ENCODE data around the gene COG6. TPM values are rescaled to one million over a fixed set of nuclear protein-coding genes. Genes with fewer than 3 reads are reported as not detected.

COG6 gene
- total and polyA plus RNA-seq, 2 of the 4 experiments (the other 2 are of a cell fraction) = 22.8 to 37.5 TPM

GRCh38 chr13:39751805-39752204 is 96.3 kb downstream of the COG6 start:
- BruUV-seq (replicated peaks) = TSS peak; percentile 79
- Histone ChIP-seq H3K9ac (ENCODE audit: low read depth, low read length) (no peak overlapping the region), H2AK9ac (replicated peaks; ENCODE audit: low read depth, low read length, poor library complexity) (no peak overlapping the region), H3K23ac (ENCODE audit: low read depth, low read length) (no peak overlapping the region), H3K27ac (ENCODE audit: insufficient read depth, low read length) (no peak overlapping the region), H4K91ac (ENCODE audit: insufficient read depth, low read depth, low read length) (no peak overlapping the region), H3K4me2 (ENCODE audit: low read depth, low read length) (no peak overlapping the region), H3K18ac (ENCODE audit: low read depth, low read length) (no peak overlapping the region), H2AK5ac (ENCODE audit: low read depth, low read length) (no peak overlapping the region), H3K14ac (replicated peaks; ENCODE audit: low read depth, low read length) (no peak overlapping the region), H3K4me1 (ENCODE audit: control insufficient read depth, insufficient read depth, low read length) (no peaks in the 10 kb centered on the region), H3K4ac (ENCODE audit: low read depth, low read length) (no peak overlapping the region), H4K5ac (ENCODE audit: low read depth, low read length) (no peak overlapping the region), H3K9me3 (ENCODE audit: control insufficient read depth, insufficient read depth, low read length) (no peaks in the 10 kb centered on the region), H2BK5ac (ENCODE audit: low read depth, low read length, poor library complexity, severe bottlenecking) (no peak overlapping the region), H3K27me3 (ENCODE audit: control insufficient read depth, insufficient read depth, low read length) (no peaks in the 10 kb centered on the region), H2BK15ac (ENCODE audit: low read depth, low read length) (no peak overlapping the region), H4K8ac (ENCODE audit: low read depth in 2 of 2, low read length in 2 of 2) (no peak overlapping the region), H3K9me1 (ENCODE audit: insufficient read depth, low read length) (no peaks in the 10 kb centered on the region), H2BK120ac (ENCODE audit: low read depth, low read length) (no peak overlapping the region), H2BK20ac (ENCODE audit: low read depth, low read length) (no peak overlapping the region), H3K36me3 (ENCODE audit: control insufficient read depth, insufficient read depth, low read length) (peaks cover 2% of the 10 kb centered on the region; the same call in 1 of the 2 replicates), H3K4me3 (ENCODE audit: insufficient read depth, low read depth, low read length) (no peak overlapping the region), H4K20me1 (ENCODE audit: insufficient read depth, low read length) (no peaks in the 10 kb centered on the region), H2AFZ (replicated peaks; ENCODE audit: low read length, poor library complexity) (no peak overlapping the region), H3K79me1 (ENCODE audit: low read depth in 1 of 2, low read length in 2 of 2) (no peaks in the 10 kb centered on the region), H3K56ac (ENCODE audit: extremely low read depth, insufficient read depth, low read length) (no peak overlapping the region)
- intact Hi-C loops (cut with micrococcal nuclease) (no loop called here), dilution Hi-C loops (cut with HindIII; ENCODE audit: low sequenced_read_pairs, unreplicated experiment) (no loop called here), in situ Hi-C loops (cut with MboI; ENCODE audit: low sequenced_read_pairs) (no loop called here)
- no peak for DNase-seq
- ChIA-PET CTCF (no interaction called here), POLR2A (ENCODE audit: unreplicated experiment) (no interaction called here)
- TF ChIP-seq MXI1 (IDR thresholded peaks at IDR 0.05; ENCODE audit: borderline replicate concordance, low read depth, low read length) (no peak), USF2 (IDR thresholded peaks at IDR 0.05; ENCODE audit: low read depth, low read length) (no peak), CHD1 (IDR thresholded peaks at IDR 0.05; ENCODE audit: low read depth, low read length) (no peak), SMC3 (IDR thresholded peaks at IDR 0.05; ENCODE audit: low read depth, low read length) (no peak), RFX5 (IDR thresholded peaks at IDR 0.05; ENCODE audit: low read depth, low read length) (no peak), RCOR1 (IDR thresholded peaks at IDR 0.05; ENCODE audit: insufficient replicate concordance, low read length) (no peak), ELK1 (IDR thresholded peaks at IDR 0.05; ENCODE audit: borderline replicate concordance, low read depth, low read length) (no peak), CEBPB (IDR thresholded peaks at IDR 0.05; ENCODE audit: low read depth, low read length) (no peak), POLR2A (IDR thresholded peaks at IDR 0.05; ENCODE audit: low read depth, low read length) (no peak), MAZ (IDR thresholded peaks at IDR 0.05; ENCODE audit: borderline replicate concordance, low read depth, low read length) (no peak), CTCF (conservative IDR thresholded peaks at IDR 0.05; ENCODE audit: low read depth, low read length) (no peak), NFE2L2 (IDR thresholded peaks at IDR 0.05; ENCODE audit: low read depth, low read length) (no peak), MAFK (IDR thresholded peaks at IDR 0.05; ENCODE audit: low read depth, low read length) (no peak)
- ATAC-seq (ENCODE audit: low read depth) = no peak

Measured in IMR-90 (cell line).